Measurements from ENCODE around the gene GAMT.
A peak's percentile ranks its signal among the peaks of the same experiment; 100 is the strongest.

The GAMT gene

DNA sequence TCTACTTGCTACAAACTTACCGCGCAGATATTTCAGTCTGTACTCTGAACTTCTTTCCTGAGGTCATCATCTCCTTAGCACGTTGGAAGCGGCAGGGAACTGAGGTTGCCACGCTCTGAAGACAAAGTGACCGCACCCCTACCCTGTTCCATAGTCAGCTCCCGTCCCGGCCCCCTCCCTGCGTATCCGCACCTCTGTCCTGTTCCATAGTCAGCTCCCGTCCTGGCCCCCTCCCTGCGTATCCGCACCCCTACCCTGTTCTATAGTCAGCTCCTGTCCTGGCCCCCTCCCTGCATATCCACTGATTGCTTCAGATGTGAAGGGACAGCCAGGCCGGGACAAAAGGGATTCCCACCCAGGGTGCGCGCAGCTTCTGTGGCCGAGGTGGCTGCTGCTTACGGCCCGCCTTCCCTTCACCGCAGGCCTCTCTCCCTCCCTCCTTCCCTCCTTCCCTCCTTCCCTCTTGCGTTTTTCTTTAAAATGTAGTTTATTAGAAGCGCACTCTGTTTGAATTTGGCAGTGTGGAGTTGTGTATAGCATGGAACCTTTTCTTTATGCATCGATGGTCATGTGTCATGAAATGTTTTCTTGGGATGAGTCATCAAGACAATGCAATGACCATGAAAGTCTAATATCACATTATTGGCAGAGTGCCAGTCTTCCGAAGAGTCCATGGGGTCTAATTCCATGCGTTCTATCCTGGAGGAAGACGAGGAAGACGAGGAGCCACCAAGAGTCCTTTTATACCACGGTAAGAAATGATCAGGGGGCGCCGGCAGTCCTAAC, 39.5 kb downstream of the GAMT start:
- TF ChIP-seq, protein P1, sequence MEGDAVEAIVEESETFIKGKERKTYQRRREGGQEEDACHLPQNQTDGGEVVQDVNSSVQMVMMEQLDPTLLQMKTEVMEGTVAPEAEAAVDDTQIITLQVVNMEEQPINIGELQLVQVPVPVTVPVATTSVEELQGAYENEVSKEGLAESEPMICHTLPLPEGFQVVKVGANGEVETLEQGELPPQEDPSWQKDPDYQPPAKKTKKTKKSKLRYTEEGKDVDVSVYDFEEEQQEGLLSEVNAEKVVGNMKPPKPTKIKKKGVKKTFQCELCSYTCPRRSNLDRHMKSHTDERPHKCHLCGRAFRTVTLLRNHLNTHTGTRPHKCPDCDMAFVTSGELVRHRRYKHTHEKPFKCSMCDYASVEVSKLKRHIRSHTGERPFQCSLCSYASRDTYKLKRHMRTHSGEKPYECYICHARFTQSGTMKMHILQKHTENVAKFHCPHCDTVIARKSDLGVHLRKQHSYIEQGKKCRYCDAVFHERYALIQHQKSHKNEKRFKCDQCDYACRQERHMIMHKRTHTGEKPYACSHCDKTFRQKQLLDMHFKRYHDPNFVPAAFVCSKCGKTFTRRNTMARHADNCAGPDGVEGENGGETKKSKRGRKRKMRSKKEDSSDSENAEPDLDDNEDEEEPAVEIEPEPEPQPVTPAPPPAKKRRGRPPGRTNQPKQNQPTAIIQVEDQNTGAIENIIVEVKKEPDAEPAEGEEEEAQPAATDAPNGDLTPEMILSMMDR (conservative IDR thresholded peaks at IDR 0.05; ENCODE audit: low read depth, low read length) = no peak
- peak overlapping the region; percentile 51 for H3K4me3 ChIP-seq (ENCODE audit: low read depth, low read length)
- peak; percentile 88 for DNase-seq (ENCODE audit: low read depth)

DNA sequence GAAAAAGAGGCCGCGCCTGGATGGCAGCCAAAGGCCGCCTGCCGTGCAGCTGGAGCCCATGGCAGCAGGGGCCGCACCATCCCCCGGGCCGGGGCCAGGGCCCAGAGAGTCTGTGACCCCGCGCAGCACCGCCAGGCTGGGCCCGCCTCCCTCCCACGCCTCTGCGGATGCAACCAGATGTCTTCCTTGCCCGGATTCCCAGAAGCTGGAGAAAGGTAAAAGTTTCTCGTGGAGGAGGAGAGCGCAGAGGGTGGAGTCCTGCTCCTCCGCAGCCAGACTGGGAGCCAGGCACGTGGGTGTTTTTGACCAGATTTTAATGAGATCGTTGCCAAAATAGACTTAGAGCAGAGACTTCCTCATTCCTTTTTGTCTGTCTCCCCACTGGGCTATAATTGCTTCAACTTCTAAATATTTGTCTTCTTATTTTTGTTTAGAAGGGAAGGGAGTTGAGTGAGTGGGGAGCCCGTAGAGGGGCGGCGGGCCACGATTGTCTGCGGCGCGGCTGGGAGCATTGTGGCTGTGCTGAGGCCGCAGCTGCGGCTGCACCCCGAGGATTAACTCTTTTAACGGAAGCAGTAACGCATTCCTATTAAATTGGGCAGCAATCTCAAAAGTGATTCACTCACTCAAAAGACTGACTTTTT, 40.4 kb downstream of the GAMT start:
- peak overlapping the region; percentile 51 for H3K4me3 ChIP-seq (ENCODE audit: low read depth, low read length)
- TF ChIP-seq, protein P1 (conservative IDR thresholded peaks at IDR 0.05; ENCODE audit: low read depth, low read length) = no peak
- DNase-seq (ENCODE audit: low read depth) = peak; percentile 83

DNA sequence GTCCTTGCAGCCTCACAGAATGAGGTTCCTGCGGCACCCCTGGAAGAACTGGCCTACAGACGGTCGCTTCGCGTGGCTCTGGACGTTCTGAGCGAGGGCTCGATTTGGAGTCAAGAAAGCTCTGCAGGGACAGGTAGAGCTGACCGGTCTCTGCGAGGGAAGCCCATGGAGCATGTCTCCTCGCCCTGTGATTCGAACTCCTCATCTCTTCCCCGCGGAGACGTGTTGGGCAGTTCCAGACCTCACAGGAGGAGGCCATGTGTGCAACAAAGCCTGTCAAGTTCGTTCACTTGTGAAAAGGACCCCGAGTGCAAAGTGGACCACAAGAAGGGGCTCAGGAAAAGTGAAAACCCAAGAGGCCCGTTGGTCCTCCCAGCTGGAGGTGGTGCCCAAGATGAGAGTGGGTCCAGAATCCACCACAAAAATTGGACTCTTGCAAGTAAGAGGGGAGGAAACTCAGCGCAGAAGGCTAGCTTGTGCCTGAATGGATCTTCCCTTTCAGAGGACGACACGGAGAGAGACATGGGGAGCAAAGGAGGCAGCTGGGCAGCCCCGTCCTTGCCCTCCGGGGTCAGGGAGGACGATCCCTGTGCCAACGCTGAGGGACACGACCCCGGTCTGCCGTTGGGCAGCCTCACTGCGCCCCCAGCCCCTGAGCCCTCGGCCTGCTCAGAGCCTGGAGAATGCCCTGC, 41.1 kb downstream of the GAMT start:
- TF ChIP-seq, protein P1 (conservative IDR thresholded peaks at IDR 0.05; ENCODE audit: low read depth, low read length) = no peak

DNA sequence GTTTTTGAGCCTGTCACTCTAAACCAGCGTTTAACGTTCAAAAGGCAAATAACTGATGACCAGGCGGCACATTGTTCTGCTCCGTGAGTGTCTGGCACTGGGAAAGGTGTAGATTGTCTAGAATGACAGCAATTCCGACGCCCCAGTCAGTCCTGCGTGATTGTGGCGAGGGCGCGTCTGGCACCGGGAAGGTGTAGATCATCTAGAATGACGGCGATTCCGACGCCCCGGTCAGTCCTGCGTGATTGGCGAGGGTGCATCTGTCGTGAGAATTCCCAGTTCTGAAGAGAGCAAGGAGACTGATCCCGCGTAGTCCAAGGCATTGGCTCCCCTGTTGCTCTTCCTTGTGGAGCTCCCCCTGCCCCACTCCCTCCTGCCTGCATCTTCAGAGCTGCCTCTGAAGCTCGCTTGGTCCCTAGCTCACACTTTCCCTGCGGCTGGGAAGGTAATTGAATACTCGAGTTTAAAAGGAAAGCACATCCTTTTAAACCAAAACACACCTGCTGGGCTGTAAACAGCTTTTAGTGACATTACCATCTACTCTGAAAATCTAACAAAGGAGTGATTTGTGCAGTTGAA, 43.7 kb downstream of the GAMT start:
- DNase-seq (ENCODE audit: low read depth) = no peak
- TF ChIP-seq, protein P1 (conservative IDR thresholded peaks at IDR 0.05; ENCODE audit: low read depth, low read length) = no peak
- no peak overlapping the region for H3K4me3 ChIP-seq (ENCODE audit: low read depth, low read length)

More for the DNA sequence above, 41.1 kb downstream of the GAMT start:
- peak overlapping the region; percentile 51 for H3K4me3 ChIP-seq (ENCODE audit: low read depth, low read length)
- peak; percentile 33 for DNase-seq (ENCODE audit: low read depth)

DNA sequence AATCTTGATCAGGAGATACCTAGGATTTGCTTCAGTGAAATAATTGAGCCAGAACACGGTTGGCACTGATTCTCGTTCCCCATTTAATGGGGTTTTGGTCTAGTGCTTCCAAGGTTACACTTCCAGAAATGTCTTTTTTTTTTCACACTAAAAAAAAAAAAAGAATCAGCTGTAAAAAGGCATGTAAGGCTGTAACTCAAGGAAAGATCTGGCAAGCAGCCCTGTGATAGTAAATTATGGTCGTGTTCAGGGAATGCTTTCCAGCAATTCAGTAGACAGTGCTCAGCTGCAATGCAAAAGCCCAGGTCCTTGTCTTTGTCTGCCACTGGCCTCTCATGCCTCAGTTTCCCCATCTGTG, 44.9 kb downstream of the GAMT start:
- TF ChIP-seq, protein P1 (conservative IDR thresholded peaks at IDR 0.05; ENCODE audit: low read depth, low read length) = no peak
- no peak for DNase-seq (ENCODE audit: low read depth)
- peak overlapping the region; percentile 83 for H3K4me3 ChIP-seq (ENCODE audit: low read depth, low read length)

DNA sequence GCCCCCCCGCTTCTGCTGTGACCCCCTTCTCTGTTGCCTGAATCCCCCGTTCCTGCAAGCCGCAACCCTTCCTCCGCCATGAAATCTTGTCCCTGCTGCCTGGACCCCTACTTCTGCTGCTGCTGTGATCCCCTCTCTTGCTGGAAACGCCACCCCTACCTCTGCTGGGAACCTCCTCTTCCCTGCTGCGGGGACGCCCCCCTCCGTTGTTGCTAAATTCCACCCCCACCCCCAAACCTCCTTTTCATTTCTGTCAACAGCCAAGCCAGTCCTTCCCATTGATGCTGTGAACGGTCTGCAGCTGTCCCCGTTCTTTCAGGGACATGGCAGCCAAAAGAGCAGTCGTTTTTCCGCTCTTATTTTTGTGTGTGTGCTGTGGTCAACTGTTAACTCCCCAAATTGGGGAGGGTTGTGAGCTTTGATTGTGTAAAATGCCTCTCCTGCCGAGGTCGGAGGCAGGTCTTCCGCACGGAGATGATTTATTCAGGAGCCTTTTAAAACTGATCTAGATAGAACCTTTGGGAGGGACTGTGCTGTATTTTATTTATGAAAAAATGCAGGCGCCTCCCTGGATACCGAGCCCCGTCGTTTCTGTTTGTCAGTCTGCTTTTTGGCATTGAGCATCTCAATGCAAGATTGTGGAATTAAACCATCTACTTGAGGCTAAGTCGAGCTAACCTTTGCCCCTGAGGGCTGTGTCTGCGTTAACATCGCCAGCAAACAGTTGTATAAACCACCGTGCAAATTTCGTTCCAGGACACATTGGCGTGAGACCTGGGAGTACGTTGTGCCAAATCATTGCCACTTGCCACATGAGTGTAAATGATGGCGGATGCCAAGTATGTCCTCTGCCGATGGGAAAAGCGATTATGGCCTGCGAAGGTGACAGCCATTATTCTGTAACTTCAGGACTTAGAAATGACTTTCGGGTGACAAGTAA, 45.5 kb downstream of the GAMT start:
- TF ChIP-seq, protein P1 (conservative IDR thresholded peaks at IDR 0.05; ENCODE audit: low read depth, low read length) = no peak
- H3K4me3 ChIP-seq (ENCODE audit: low read depth, low read length) = peak overlapping the region; percentile 83
- DNase-seq (ENCODE audit: low read depth) = peak; percentile 22

Data from choroid plexus epithelial cell (primary cell).